ENCODE data around the gene HGFAC.

- no peak for TF ChIP-seq JARID2 (CRISPR knock-in tag; IDR thresholded peaks at IDR 0.05; ENCODE audit: insufficient replicate concordance)
- no peak for TF ChIP-seq ZBTB7A (CRISPR knock-in tag; IDR thresholded peaks at IDR 0.05)
- TF ChIP-seq BCLAF1 (IDR thresholded peaks at IDR 0.05), result no peak
- no peak for TF ChIP-seq ZZZ3 (CRISPR knock-in tag; IDR thresholded peaks at IDR 0.05; ENCODE audit: borderline replicate concordance)
- TF ChIP-seq FOXJ3 (CRISPR knock-in tag; IDR thresholded peaks at IDR 0.05; ENCODE audit: borderline replicate concordance), result no peak
- no peak for TF ChIP-seq ZNF263 (CRISPR knock-in tag; IDR thresholded peaks at IDR 0.05)
Measured at GRCh38 chr4:3423406-3423805, 18.4 kb upstream of the HGFAC start.

All from HepG2 (cell line).